Endothelial cell (in vitro differentiated cells): Measurements from ENCODE around the gene SEMA4D. TPM values are rescaled to one million over a fixed set of nuclear protein-coding genes. Genes with fewer than 3 reads are reported as not detected.
"Not testable (repeated sequence)": the region's sequence is repeated elsewhere in the genome, so short reads cannot be mapped to it uniquely, and the experiment has no call there.

Experiments
- DNase-seq: peaks from one replicate; pipeline ENCODE4 v3.0.0; 2021; ENCODE audit warnings: low spot score
- H3K27ac Mint-ChIP-seq: one replicate; pipeline ENCODE4 v1.8.0; 2021; ENCODE audit warnings: mixed read lengths, inconsistent platforms; ENCODE audit not compliant: unreplicated experiment
- H3K27me3 Mint-ChIP-seq: one replicate; pipeline ENCODE4 v1.8.0; 2021; ENCODE audit warnings: mild to moderate bottlenecking, moderate library complexity, mixed read lengths, inconsistent platforms; ENCODE audit not compliant: unreplicated experiment
- H3K36me3 Mint-ChIP-seq: one replicate; pipeline ENCODE4 v1.8.0; 2021; ENCODE audit warnings: mild to moderate bottlenecking, low read depth, mixed read lengths, inconsistent platforms; ENCODE audit not compliant: unreplicated experiment
- H3K4me1 Mint-ChIP-seq: one replicate; pipeline ENCODE4 v1.8.0; 2021; ENCODE audit warnings: mild to moderate bottlenecking, mixed read lengths, inconsistent platforms; ENCODE audit not compliant: unreplicated experiment
- H3K4me3 Mint-ChIP-seq: one replicate; pipeline ENCODE4 v1.8.0; 2021; ENCODE audit warnings: mild to moderate bottlenecking, mixed read lengths, inconsistent platforms; ENCODE audit not compliant: unreplicated experiment
- H3K9me3 Mint-ChIP-seq: one replicate; pipeline ENCODE4 v1.8.0; 2021; ENCODE audit warnings: mixed read lengths, inconsistent platforms; ENCODE audit not compliant: unreplicated experiment
- total RNA-seq: library from RNA; stranded (reverse); fragmentation: NEBNext Ultra II Directional; extraction: Animal tissue kit (Norgen Biotek cat#: 25700); gene quantifications from one replicate; pipeline ENCODE4 v1.2.1, GENCODE V29; 2021; ENCODE audit not compliant: unreplicated experiment
- TF ChIP-seq, protein P1 (sequence below): fragments of 200-600 bp; sonication (generic); IDR thresholded peaks from one replicate; pipeline ENCODE4 v1.5.0; 2021; ENCODE audit warnings: antibody characterized with exemption; ENCODE audit not compliant: unreplicated experiment

Gene SEMA4D
- total RNA-seq, 1 donor from 2014 or later, result 14.8 TPM

DNA sequence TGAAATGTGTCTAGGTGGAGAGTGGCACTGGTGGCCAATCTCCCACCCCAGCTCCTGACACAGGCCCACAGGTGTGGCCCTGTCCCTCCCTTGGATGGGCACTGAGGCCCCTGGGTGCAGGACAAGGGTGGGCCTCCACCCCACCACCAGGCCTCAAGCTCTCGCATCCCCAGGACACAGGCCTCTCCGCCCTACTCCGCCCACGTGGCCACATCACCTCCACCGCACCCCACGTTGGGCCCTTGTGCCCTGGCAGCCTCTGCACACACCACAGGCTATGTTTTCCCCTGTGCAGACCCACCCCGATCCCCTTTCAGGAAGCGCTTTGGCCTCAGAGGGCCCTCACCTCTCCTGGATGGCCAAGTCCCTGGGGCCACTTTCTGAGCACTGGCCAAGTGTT lies 124.9 kb downstream of the SEMA4D start:
- H3K36me3 Mint-ChIP-seq, result no peaks in the 10 kb centered on the region
- no peak overlapping the region for H3K4me3 Mint-ChIP-seq
- H3K27me3 Mint-ChIP-seq, result peaks cover 10% of the 10 kb centered on the region
- DNase-seq, result no peak
- H3K4me1 Mint-ChIP-seq, result peaks cover 7% of the 10 kb centered on the region
- H3K27ac Mint-ChIP-seq, result no peak overlapping the region
- TF ChIP-seq, protein P1, sequence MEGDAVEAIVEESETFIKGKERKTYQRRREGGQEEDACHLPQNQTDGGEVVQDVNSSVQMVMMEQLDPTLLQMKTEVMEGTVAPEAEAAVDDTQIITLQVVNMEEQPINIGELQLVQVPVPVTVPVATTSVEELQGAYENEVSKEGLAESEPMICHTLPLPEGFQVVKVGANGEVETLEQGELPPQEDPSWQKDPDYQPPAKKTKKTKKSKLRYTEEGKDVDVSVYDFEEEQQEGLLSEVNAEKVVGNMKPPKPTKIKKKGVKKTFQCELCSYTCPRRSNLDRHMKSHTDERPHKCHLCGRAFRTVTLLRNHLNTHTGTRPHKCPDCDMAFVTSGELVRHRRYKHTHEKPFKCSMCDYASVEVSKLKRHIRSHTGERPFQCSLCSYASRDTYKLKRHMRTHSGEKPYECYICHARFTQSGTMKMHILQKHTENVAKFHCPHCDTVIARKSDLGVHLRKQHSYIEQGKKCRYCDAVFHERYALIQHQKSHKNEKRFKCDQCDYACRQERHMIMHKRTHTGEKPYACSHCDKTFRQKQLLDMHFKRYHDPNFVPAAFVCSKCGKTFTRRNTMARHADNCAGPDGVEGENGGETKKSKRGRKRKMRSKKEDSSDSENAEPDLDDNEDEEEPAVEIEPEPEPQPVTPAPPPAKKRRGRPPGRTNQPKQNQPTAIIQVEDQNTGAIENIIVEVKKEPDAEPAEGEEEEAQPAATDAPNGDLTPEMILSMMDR, result no peak
- H3K9me3 Mint-ChIP-seq, result no peaks in the 10 kb centered on the region

DNA sequence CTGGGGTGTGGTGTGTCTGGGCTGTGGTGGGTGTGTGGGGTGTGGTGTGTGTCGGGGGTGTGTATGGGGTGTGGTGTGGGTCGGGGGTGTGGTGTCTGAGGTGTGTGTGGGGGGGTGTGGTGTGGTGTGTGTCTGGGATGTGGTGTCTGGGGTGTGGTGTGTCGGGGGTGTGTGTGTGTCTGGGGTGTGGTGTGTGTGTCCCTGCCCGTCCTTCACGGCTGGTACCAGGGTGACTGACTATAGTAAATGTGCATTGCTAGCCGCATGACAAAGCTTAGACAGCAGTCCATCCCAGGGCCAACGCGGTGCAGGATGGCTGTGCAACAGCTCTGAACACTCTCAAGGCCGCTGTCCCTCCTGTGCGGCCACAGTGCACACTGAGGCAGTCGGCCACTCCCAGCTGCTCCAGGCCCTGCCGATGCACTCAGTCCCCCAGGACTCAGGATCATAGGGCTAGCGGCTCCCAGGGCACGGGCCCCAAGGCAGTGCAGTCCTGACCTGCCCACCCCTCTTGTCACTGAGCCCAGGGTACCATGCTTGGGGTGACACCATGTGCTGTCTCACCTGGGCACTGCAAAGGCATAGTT lies 125.6 kb downstream of the SEMA4D start:
- H3K4me3 Mint-ChIP-seq, result no peak overlapping the region
- no peak for DNase-seq
- H3K4me1 Mint-ChIP-seq, result peaks cover 7% of the 10 kb centered on the region
- no peaks in the 10 kb centered on the region for H3K9me3 Mint-ChIP-seq
- TF ChIP-seq, protein P1, result no peak
- H3K36me3 Mint-ChIP-seq, result no peaks in the 10 kb centered on the region
- no peak overlapping the region for H3K27ac Mint-ChIP-seq
- H3K27me3 Mint-ChIP-seq, result peaks cover 11% of the 10 kb centered on the region

DNA sequence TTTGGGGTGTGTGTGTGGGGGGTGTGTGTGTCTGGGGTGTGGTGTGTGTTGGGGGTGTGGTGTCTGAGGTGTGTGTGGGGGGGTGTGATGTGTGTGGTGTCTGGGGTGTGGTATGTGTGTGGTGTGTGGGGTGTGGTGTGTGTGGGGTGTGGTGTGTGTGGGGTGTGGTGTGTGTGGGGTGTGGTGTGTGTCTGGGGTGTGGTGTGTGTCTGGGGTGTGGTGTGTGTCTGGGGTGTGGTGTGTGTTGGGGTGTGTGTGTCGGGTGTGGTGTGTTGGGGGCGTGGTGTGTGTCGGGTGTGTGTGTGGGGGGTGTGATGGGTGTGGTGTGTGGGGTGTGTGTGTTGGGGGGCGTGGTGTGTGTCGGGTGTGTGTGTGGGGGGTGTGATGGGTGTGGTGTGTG lies 126.1 kb downstream of the SEMA4D start:
- H3K9me3 Mint-ChIP-seq, H3K36me3 Mint-ChIP-seq, H3K27ac Mint-ChIP-seq, H3K27me3 Mint-ChIP-seq, H3K4me3 Mint-ChIP-seq, DNase-seq, H3K4me1 Mint-ChIP-seq: not testable (repeated sequence)

DNA sequence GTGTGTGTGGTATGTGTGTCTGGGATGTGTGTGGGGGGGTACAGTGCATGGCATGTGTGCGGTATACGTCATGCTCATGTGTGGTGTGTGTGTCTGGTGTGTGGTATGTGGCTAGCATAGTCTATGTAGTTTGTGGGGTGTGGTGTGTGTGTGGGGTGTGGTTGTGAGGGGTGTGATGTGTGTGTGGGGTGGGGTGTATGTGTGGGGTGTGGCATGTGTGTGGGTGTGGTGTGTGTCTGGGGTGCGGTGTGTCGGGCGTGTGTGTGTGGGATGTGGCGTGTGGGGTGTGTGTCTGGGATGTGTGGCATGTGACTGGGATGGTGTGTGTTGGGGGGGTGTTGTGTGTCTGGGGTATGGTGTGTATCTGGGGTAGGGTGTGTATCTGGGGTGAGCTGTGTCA lies 127.3 kb downstream of the SEMA4D start:
- no peak overlapping the region for H3K27ac Mint-ChIP-seq
- no peaks in the 10 kb centered on the region for H3K36me3 Mint-ChIP-seq
- no peak for DNase-seq
- H3K4me1 Mint-ChIP-seq, result peaks cover 3% of the 10 kb centered on the region
- TF ChIP-seq, protein P1, result no peak
- no peak overlapping the region for H3K4me3 Mint-ChIP-seq
- H3K9me3 Mint-ChIP-seq, result no peaks in the 10 kb centered on the region
- peaks cover 4% of the 10 kb centered on the region for H3K27me3 Mint-ChIP-seq

DNA sequence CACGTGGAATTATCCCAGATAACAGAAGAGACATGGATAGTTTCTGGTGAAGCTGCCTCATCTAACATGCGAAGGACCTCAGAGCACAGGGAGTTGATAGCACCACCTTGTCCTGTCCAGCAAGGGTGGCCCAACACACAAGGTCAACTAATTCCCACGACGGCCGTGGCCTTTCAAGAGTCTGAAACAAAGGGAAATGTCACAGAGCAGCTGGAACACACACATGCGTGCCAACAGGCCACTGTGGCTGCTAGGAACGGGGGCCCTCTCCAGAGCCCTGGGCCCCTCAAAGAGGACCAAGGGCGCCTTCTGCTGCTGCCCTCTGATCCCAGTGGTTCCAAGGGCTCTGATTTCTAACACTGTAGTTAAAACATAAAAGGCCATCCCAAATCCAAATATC lies 128.9 kb downstream of the SEMA4D start:
- TF ChIP-seq, protein P1, result no peak
- H3K4me1 Mint-ChIP-seq, result no peaks in the 10 kb centered on the region
- H3K9me3 Mint-ChIP-seq, result no peaks in the 10 kb centered on the region
- no peak overlapping the region for H3K27ac Mint-ChIP-seq
- no peak overlapping the region for H3K4me3 Mint-ChIP-seq
- no peaks in the 10 kb centered on the region for H3K36me3 Mint-ChIP-seq
- peaks cover 2% of the 10 kb centered on the region for H3K27me3 Mint-ChIP-seq
- no peak for DNase-seq

DNA sequence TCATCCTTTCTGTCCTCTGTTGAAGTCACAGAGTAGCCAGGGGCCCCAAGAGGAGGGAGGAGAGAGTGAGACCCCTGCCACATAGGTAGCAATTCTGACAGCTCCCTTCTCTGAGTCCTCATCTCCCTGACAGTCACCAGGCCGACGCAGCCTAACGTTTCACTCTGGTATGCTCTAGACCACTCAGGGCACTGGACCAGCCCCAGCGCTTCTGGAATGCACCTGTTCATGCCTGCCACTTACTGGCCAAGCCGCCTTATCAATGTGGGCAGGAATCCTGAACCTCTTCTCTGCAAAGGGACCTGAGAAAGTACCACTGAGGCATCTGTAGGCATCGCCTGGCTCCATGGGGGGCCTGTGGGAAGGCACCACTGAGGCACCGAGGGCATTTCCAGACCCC lies 129.4 kb downstream of the SEMA4D start:
- TF ChIP-seq, protein P1, result no peak
- H3K27me3 Mint-ChIP-seq, result peaks cover 2% of the 10 kb centered on the region
- no peaks in the 10 kb centered on the region for H3K9me3 Mint-ChIP-seq
- H3K4me1 Mint-ChIP-seq, result no peaks in the 10 kb centered on the region
- DNase-seq, result no peak
- no peaks in the 10 kb centered on the region for H3K36me3 Mint-ChIP-seq
- H3K4me3 Mint-ChIP-seq, result no peak overlapping the region
- no peak overlapping the region for H3K27ac Mint-ChIP-seq
